GM18870 (cell line): Measurements from ENCODE around the gene KANSL1.

Source experiments
- ATAC-seq: cut with Tn5 transposase; IDR thresholded peaks from one replicate; pipeline ENCODE4 v1.9.1; 2021; ENCODE audit warnings: moderate library complexity; ENCODE audit not compliant: unreplicated experiment

The KANSL1 gene

DNA sequence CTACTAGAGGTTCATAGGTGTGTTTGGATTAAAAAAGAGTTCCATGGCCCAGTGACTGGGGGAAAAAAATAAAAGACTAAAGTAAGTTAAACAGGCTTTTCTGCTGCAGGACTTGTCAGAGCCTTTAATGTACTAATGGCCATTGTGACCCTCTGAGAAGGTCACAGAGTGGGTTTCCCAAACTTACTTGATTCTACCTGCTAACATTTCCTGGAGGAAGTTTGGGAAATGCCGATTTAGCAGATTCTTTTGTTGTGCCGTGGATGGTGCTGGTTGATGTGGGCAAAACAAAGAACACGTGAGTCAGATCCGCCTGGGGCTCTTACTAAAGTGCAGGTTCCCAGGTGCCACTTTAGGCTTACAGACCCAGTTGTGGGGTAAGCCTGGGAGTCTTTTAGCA is 207.8 kb downstream of the KANSL1 start:
- ATAC-seq, result no peak

DNA sequence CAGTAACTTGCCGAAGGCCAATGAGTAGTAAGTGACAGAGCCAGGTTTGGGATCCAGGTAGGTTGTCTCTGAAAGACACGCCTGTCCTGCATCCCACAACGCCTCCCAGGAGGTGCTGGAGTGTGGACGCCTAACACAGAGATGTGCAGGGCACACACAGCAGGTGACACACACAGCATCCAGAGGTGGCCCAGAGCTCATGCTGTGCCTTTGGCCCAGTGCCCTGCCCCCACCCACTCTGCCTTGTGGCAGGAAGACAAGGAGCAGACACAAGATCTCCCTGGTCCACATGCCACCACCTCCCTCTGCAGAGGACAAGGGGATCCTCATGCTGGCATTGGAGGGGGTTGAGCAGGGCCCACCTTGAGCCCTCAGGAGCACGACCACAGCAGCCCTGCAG is 208.9 kb downstream of the KANSL1 start:
- ATAC-seq, result no peak

DNA sequence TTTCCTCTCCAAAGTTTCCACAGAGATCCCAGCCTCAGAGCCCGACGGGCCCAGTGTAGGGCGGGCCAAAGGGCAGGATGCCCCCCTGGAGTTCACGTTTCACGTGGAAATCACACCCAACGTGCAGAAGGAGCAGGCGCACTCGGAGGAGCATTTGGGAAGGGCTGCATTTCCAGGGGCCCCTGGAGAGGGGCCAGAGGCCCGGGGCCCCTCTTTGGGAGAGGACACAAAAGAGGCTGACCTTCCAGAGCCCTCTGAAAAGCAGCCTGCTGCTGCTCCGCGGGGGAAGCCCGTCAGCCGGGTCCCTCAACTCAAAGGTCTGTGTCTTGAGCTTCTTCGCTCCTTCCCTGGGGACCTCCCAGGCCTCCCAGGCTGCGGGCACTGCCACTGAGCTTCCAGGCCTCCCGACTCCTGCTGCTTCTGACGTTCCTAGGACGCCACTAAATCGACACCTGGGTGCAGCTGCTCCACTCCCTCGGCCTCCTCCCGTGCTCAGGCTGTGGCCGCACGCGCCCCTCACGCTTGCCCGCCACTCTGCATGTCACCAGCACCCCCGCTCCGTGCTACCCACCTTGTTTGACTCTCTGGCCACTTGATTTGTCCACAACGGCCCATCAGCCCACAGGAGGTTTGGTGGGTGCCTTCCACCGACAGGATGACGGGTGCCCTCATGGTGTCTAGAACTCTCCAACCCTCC is 209.5 kb downstream of the KANSL1 start:
- ATAC-seq, result no peak

DNA sequence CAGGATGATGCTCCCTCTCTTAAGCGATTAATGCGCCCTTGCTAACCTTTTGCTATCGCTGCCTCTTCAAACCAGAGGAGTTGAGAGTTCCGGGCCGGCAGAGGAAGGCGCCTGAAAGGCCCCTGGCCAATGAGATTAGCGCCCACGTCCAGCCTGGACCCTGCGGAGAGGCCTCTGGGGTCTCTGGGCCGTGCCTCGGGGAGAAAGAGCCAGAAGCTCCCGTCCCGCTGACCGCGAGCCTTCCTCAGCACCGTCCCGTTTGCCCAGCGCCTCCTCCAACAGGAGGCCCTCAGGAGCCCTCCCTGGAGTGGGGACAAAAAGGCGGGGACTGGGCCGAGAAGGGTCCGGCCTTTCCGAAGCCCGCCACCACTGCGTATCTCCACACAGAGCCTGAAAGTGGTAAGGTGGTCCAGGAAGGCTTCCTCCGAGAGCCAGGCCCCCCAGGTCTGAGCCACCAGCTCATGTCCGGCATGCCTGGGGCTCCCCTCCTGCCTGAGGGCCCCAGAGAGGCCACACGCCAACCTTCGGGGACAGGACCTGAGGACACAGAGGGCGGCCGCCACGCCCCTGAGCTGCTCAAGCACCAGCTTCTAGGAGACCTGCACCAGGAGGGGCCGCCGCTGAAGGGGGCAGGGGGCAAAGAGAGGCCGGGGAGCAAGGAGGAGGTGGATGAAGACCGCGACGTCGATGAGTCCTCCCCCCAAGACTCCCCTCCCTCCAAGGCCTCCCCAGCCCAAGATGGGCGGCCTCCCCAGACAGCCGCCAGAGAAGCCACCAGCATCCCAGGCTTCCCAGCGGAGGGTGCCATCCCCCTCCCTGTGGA is 210.2 kb downstream of the KANSL1 start:
- ATAC-seq, result no peak

DNA sequence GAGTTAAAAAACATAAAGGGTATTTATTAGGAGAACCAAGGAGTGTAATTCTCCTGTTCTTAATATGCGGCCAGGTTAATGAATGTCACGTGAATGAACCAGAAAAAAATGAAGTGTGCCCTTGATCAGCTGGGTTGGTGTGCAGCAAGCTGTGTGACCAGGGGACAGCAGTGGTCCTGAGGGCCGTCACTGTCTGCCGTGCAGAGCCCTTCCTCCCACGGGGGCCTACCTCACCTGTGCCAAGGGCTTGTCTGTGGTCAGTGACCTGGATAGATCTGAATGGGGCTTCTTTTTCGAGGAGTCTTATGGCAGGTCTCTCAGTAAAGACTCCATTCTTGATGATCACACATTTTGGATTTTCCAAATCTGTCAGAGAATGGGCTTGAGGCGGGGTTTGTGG is 211.9 kb downstream of the KANSL1 start:
- no peak for ATAC-seq

DNA sequence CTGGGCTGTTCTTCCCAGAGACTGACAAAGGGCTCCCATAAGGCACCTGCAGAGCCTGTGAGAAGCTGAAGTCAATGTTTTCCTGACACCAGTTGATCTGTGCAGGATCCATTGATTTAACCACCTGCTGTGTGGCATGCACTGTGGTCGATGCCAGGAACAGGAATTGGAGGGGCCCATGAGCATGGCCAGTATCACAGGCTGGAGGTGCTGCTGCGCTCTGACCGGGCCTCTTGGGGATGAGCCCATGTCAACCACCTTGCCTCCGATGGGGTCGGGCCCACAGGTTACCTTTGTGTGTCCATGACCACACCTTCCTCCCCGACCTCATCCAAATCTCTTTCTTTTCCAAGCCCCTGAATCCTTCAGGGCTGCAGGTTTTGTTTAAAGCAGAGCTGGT is 212.4 kb downstream of the KANSL1 start:
- no peak for ATAC-seq
